HG03342 (cell line): ENCODE measurements around the gene GALNT8.
"Not testable (repeated sequence)": the region's sequence is repeated elsewhere in the genome, so short reads cannot be mapped to it uniquely, and the experiment has no call there.

Experiments used
- ATAC-seq: cut with Tn5 transposase; IDR thresholded peaks from one replicate; pipeline ENCODE4 v1.9.1; 2021; ENCODE audit warnings: mild to moderate bottlenecking, moderate library complexity; ENCODE audit not compliant: unreplicated experiment

GALNT8 gene

GRCh38 chr12:4743046-4743445 lies 22.8 kb downstream of the GALNT8 start:
- ATAC-seq = no peak

GRCh38 chr12:4744709-4745108 lies 24.5 kb downstream of the GALNT8 start:
- ATAC-seq = no peak

- no peak for ATAC-seq
These were observed 25.0 kb downstream of the GALNT8 start for GRCh38 chr12:4745249-4745648.

DNA sequence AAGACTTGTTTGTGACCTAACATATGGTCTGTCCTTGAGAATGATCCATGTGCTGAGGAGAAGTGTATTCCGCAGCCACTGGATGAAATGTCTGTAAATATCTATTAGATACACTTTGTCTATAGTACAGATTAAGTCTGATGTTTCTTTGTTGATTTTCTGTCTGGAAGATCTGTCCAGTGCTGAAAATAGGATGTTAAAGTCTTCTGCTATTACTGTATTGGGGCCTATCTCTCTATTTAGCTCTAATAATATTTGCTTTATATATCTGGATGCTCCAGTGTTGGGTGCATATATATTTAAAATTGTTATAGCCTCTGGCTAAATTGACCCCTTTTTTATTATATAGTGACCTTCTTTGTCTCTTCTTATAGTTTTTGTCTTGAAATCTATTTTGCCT lies 31.5 kb downstream of the GALNT8 start:
- not testable (repeated sequence) for ATAC-seq

GRCh38 chr12:4762773-4763172 lies 42.6 kb downstream of the GALNT8 start:
- ATAC-seq = no peak

GRCh38 chr12:4763549-4763948 lies 43.3 kb downstream of the GALNT8 start:
- no peak for ATAC-seq

DNA sequence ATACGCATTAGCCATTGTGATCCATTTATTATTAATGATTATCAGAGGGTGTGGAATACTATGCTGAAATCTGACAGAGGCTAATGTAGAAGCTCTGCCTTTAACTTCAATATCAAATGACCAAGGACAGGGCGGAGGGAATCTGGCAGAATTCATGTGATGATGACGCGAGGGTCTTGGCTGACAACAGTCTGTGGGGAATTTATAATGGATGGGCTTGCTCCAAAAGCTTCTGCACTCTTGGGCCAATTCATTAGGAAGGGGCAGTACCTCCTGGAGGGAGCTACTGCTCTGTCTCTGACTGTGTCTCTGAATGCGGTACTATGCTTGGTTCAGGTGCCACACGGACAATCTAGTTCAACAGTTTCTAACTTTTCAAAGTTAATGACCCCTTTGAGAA lies 46.2 kb downstream of the GALNT8 start:
- no peak for ATAC-seq

DNA sequence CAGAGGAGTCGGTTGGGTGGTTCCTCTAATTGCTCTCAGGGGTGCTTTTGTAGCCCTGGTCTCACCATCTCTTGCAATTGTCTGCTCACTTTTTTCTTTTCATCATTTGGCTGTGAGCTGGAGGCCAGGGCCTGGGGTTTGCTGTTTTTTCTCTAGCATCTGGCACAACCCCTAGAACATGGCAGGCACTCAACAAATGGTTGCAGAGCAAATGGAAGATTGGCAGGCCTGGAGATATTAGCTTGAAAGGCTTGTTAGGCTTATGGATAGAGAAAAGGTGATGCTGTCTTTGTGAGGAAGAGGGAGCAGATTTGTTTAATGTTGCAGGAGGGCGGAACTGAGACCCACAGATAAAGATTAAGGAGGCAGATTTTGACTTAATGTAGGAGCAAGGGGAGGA lies 47.0 kb downstream of the GALNT8 start:
- ATAC-seq = no peak

GRCh38 chr12:4768341-4768740 lies 48.1 kb downstream of the GALNT8 start:
- ATAC-seq = no peak

- ATAC-seq = no peak
These were observed 48.9 kb downstream of the GALNT8 start for GRCh38 chr12:4769073-4769472.

DNA sequence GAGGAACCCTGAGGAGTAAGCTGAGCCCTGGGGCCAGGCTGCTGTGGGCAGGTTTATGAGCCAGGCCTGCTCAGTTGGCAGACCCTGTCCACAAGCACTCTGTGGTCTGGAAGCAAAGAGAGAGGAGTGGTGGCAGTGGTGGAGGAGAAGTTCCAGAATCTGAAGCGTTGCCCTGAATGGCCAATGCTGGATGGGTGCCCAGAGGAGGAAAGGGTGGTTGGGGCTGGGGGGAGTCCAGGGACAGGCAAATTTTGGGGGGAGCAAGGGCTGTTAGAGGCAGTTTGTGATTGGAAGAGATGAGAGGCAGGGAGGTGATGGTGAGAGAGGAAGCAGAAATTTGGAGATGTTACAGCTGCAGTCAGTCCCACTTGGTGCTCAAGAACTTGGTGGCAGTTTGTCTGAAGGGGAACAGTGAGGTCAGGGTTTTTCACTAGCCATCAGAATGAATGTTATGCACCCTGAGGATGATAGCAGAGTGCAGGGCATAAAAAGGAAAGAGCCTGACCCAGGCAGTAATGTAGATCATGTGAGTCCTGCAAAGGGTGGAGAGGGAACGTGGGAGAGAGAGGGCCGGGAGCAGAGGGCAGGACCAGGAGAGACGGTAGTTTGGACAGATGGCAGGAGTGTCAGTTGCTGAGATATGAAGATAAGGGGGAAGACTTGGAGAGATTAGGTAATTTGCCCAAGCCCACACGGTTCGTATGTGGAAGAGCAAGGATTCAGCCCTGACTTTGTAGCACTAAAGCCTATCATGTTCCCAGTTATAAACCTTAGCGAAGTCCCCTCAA lies 51.2 kb downstream of the GALNT8 start:
- no peak for ATAC-seq

GRCh38 chr12:4771960-4772566 lies 51.9 kb downstream of the GALNT8 start:
- no peak for ATAC-seq

GRCh38 chr12:4775936-4776335 lies 55.7 kb downstream of the GALNT8 start:
- ATAC-seq = no peak

GRCh38 chr12:4779749-4780148 lies 59.5 kb downstream of the GALNT8 start:
- no peak for ATAC-seq

- ATAC-seq = no peak
These were observed 60.7 kb downstream of the GALNT8 start for GRCh38 chr12:4780641-4781611.

GRCh38 chr12:4784404-4785054 lies 64.3 kb downstream of the GALNT8 start:
- ATAC-seq = no peak

DNA sequence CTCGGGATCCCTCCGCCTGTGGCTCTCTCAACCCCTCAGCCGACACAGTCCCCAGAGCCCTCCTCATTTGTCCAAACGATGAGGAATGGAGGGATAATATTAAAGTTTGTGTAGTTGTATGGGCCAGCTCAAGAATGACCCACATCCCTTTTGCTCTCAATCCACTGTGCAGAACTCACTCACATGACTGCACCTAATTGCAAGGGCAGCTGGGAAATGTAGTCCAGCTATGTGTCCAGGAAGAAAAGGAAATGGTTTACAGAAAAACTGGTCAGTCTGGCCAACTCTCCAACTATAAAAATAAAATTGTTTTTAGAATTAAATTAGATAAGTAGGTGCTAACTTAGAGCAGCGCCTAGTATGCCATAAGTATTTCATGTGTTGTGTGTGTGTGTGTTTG lies 66.6 kb downstream of the GALNT8 start:
- ATAC-seq = no peak

GRCh38 chr12:4787965-4788364 lies 67.8 kb downstream of the GALNT8 start:
- ATAC-seq = no peak

DNA sequence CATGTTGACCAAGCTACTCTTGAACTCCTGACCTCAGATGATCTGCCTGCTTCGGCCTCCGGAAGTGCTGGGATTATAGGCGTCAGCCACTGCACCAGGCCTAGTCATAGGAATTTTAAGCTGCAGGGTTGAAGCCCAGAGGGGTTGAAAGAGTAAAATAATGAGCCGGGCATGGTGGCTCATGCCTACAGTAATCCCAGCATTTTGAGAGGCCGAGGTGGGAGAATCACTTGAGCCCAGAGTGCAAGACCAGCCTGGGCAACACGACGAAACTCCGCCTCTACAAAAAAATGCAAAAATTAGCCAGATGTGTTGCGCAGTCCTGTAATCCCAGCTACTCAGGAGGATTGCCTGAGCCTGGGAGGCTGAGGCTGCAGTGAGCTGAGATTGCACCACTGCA lies 69.6 kb downstream of the GALNT8 start:
- no peak for ATAC-seq

DNA sequence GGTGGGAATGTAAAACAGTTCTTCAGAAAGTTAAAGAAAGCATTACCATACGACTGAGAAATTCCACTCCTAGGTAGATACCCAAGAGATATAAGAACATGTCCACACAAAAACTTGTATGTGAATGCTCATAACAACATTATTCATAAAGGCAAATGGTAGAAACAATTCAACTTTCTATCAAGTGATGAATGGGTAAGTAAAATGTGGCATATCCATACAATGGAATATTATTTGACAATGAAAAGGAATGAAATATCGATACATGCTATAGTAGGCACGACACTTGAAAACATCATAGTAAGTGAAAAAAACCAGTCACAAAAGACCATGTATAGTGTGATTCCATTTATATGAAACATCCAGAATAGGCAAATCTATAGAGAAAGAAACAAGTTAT lies 71.3 kb downstream of the GALNT8 start:
- no peak for ATAC-seq

GRCh38 chr12:4794491-4794890 lies 74.3 kb downstream of the GALNT8 start:
- ATAC-seq = no peak
